Parathyroid adenoma (tissue), 2 donors: ENCODE results near the gene TRIP10.

Experiments used
- H2AFZ ChIP-seq: fragments of 300-600 bp; sonication (generic); one replicate; pipeline ENCODE4 v1.7.0; 2017; ENCODE audit warnings: antibody characterized with exemption, mild to moderate bottlenecking
- H3K27ac ChIP-seq: fragments of 300-600 bp; sonication (generic); one replicate; pipeline ENCODE4 v1.7.0; 2017
- H3K27me3 ChIP-seq: fragments of 300-600 bp; sonication (generic); one replicate; pipeline ENCODE4 v1.7.0; 2017; ENCODE audit warnings: low read length; ENCODE audit not compliant: control insufficient read depth, insufficient read depth
- H3K36me3 ChIP-seq: fragments of 300-600 bp; sonication (generic); one replicate; pipeline ENCODE4 v1.7.0; 2017; ENCODE audit warnings: low read length; ENCODE audit not compliant: control insufficient read depth, insufficient read depth
- H3K4me1 ChIP-seq: fragments of 300-600 bp; sonication (generic); one replicate; pipeline ENCODE4 v1.7.0; 2017; ENCODE audit warnings: control low read depth
- H3K4me2 ChIP-seq: fragments of 300-600 bp; sonication (generic); one replicate; pipeline ENCODE4 v1.7.0; 2017; ENCODE audit warnings: low read length
- H3K4me3 ChIP-seq: fragments of 300-600 bp; sonication (generic); one replicate; pipeline ENCODE4 v1.7.0; 2017; ENCODE audit warnings: low read depth, low read length
- H3K79me2 ChIP-seq: fragments of 300-600 bp; sonication (generic); one replicate; pipeline ENCODE4 v1.7.0; 2017; ENCODE audit warnings: control low read depth
- H3K9ac ChIP-seq: fragments of 300-600 bp; sonication (generic); one replicate; pipeline ENCODE4 v1.7.0; 2017; ENCODE audit warnings: mild to moderate bottlenecking
- H3K9me3 ChIP-seq: fragments of 300-600 bp; sonication (generic); one replicate; pipeline ENCODE4 v1.7.0; 2017; ENCODE audit warnings: low read length; ENCODE audit not compliant: control insufficient read depth
- CTCF ChIP-seq: fragments of 300-600 bp; sonication (generic); IDR thresholded peaks from one replicate; pipeline ENCODE4 v1.7.0; 2017; ENCODE audit warnings: antibody characterized with exemption, mild to moderate bottlenecking
- donor health status: primary hyperparathyroidism.

Gene TRIP10

GRCh38 chr19:6700586-6701316 lies 38.7 kb upstream of the TRIP10 start:
- Histone ChIP-seq H3K9me3 (no peaks in the 10 kb centered on the region), H3K9ac (no peak overlapping the region), H3K27me3 (no peaks in the 10 kb centered on the region), H3K4me1 (no peaks in the 10 kb centered on the region), H3K79me2 (no peaks in the 10 kb centered on the region), H2AFZ (no peak overlapping the region), H3K4me3 (no peak overlapping the region), H3K27ac (no peak overlapping the region), H3K36me3 (no peaks in the 10 kb centered on the region), H3K4me2 (no peak overlapping the region)
- no peak for TF ChIP-seq CTCF

DNA sequence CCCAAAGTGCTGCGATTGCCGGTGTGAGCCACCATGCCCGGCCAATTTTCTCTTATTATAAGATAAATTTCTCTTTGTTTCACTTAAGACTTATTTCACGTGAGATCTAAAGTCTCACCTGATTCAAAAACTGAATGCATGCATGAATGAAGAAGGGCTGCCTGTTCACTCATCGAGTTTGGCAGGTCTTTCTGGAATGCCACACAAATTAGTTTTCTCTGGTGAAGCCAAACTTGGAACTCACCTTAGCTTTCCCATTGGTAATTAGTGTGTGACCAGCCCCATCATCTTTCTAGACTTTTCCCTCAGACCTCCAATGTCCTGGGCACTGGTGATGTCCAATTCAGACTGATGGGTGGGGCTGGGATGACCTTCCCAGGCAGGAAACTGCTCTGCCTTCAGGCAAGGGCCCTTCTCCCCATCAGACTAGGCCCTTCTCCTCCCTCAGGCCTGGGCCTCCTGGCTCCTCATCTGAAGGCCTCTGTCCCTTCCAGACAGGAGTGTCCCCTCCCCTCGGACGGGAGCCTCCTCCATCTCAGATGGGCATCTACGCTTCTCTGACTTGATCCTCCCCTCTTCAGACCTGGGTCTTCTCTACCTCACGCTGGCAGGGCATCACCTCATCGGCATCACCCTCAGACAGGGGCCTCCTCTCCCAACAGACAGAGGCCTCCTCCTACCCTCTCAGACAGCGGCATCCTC lies 33.4 kb upstream of the TRIP10 start:
- no peaks in the 10 kb centered on the region for H3K27me3 ChIP-seq
- no peak overlapping the region for H2AFZ ChIP-seq
- H3K79me2 ChIP-seq: no peaks in the 10 kb centered on the region
- H3K4me1 ChIP-seq: no peaks in the 10 kb centered on the region
- H3K9me3 ChIP-seq: no peaks in the 10 kb centered on the region
- no peak overlapping the region for H3K4me2 ChIP-seq
- no peak overlapping the region for H3K9ac ChIP-seq
- H3K4me3 ChIP-seq: no peak overlapping the region
- no peak for TF ChIP-seq CTCF
- no peaks in the 10 kb centered on the region for H3K36me3 ChIP-seq
- H3K27ac ChIP-seq: no peak overlapping the region

GRCh38 chr19:6706633-6706958 lies 32.9 kb upstream of the TRIP10 start:
- H3K4me1 ChIP-seq: no peaks in the 10 kb centered on the region
- H3K4me2 ChIP-seq: no peak overlapping the region
- H3K9ac ChIP-seq: no peak overlapping the region
- H3K27ac ChIP-seq: no peak overlapping the region
- no peaks in the 10 kb centered on the region for H3K36me3 ChIP-seq
- no peak for TF ChIP-seq CTCF
- no peak overlapping the region for H3K4me3 ChIP-seq
- H2AFZ ChIP-seq: no peak overlapping the region
- no peaks in the 10 kb centered on the region for H3K27me3 ChIP-seq
- H3K79me2 ChIP-seq: no peaks in the 10 kb centered on the region
- H3K9me3 ChIP-seq: no peaks in the 10 kb centered on the region

DNA sequence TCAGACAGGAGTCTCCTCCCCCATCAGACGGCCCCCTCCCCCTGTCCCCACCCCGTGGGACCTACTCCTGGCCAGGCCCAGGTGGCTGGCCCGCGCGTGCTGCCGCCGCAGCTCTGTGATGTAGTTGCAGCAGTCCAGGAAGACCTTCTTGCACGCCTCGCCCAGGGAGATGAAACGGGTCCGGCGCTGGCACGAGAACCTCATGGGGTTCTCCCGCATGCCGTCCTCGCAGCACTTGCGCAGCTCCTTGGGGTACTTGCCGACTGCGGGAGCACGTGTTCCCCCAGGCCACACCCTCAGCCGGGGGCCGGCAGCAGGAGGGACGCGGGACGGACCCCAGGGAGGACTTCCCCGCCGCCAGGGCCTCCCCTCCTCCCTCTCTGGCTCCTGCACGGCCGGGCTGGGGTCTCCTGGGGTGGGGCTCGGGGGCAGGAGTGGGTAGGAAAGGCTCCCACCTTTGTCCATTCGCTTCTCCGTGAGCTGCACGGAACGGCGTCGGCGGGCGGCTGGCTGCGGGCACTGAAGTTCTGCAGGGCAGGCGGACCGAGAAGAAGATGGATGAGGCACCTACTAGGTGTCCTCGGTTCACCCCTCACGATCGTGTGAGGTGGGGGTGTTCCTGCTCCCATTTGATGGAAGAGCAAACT lies 32.3 kb upstream of the TRIP10 start:
- H2AFZ ChIP-seq: no peak overlapping the region
- no peak overlapping the region for H3K4me3 ChIP-seq
- no peaks in the 10 kb centered on the region for H3K4me1 ChIP-seq
- no peak overlapping the region for H3K27ac ChIP-seq
- no peaks in the 10 kb centered on the region for H3K27me3 ChIP-seq
- H3K9ac ChIP-seq: no peak overlapping the region
- H3K4me2 ChIP-seq: no peak overlapping the region
- no peaks in the 10 kb centered on the region for H3K9me3 ChIP-seq
- no peak for TF ChIP-seq CTCF
- H3K36me3 ChIP-seq: no peaks in the 10 kb centered on the region
- H3K79me2 ChIP-seq: no peaks in the 10 kb centered on the region
